GM12878 (cell line): ENCODE measurements around the gene LYRM2. TPM values are rescaled to one million over a fixed set of nuclear protein-coding genes. Genes with fewer than 3 reads are reported as not detected.
A peak's percentile ranks its signal among the peaks of the same experiment; 100 is the strongest.

Experiments
- ATAC-seq: fragments of 200-7000 bp; cut with Tn5 transposase; 3 replicates; pipeline ENCODE4 v1.9.1; 2020; ENCODE audit warnings: mild to moderate bottlenecking, moderate library complexity
- BruUV-seq: library from RNA; stranded (reverse); fragments of 400-500 nt; replicated peaks from 2 replicates; lab custom pipeline; 2021; lab: Mats Ljungman, UMichigan
- CTCF ChIA-PET: fragments of 300-600 bp; sonication (Branson Sonifier 250); formaldehyde crosslinking; extraction: SDS; loops from one replicate; lab custom pipeline; 2021; ENCODE audit warnings: inconsistent platforms; lab: Yijun Ruan, JAX
- POLR2A ChIA-PET: fragments of 350-600 bp; formaldehyde crosslinking; extraction: SDS; loops from one replicate; lab custom pipeline; 2021; ENCODE audit warnings: inconsistent platforms; lab: Charles Lee
- RAD21 ChIA-PET: fragments of 300-600 bp; sonication (Branson Sonifier 250); formaldehyde crosslinking; loops from one replicate; lab custom pipeline; 2023; ENCODE audit warnings: antibody characterized with exemption; ENCODE audit not compliant: unreplicated experiment; lab: Charles Lee
- SMC1A ChIA-PET: fragments of 300-600 bp; sonication (Branson Sonifier 250); formaldehyde crosslinking; loops from one replicate; lab custom pipeline; 2023; ENCODE audit not compliant: unreplicated experiment, uncharacterized antibody; lab: Charles Lee
- DNase-seq: peaks from one replicate; pipeline ENCODE4 v3.0.0-alpha.2; 2011; ENCODE audit warnings: low read depth, low spot score
- FAIRE-seq: peaks from 3 replicates; lab custom pipeline; 2011; peaks lifted over from hg19 to GRCh38; lab: Jason Lieb, UNC
- H2AFZ ChIP-seq: 2 replicates; pipeline ENCODE4 v1.6.0; 2011; ENCODE audit warnings: low read depth, low read length, control low read depth; ENCODE audit not compliant: control insufficient read depth
- H3K27ac ChIP-seq: 2 replicates; pipeline ENCODE4 v1.5.1; 2011; ENCODE audit warnings: control low read depth; ENCODE audit not compliant: control insufficient read depth, insufficient read depth
- H3K27me3 ChIP-seq, 2 experiments: replicated peaks in 1 of 2; 2 replicates each; pipeline versions ENCODE4 v1.6.0 to v1.6.1; 2011; ENCODE audit warnings: low read length in 1 of 2; ENCODE audit not compliant: control insufficient read depth in 2 of 2, insufficient read depth in 2 of 2
- H3K36me3 ChIP-seq, 2 experiments: 2 replicates each; pipeline ENCODE4 v1.5.1; 2011; ENCODE audit warnings: low read length in 1 of 2; ENCODE audit not compliant: control insufficient read depth in 2 of 2, insufficient read depth in 2 of 2
- H3K4me1 ChIP-seq: 2 replicates; pipeline ENCODE4 v1.6.1; 2011; ENCODE audit warnings: mild to moderate bottlenecking, low read length, moderate library complexity, mixed read lengths; ENCODE audit not compliant: control insufficient read depth, insufficient read depth
- H3K4me2 ChIP-seq: 2 replicates; pipeline ENCODE4 v1.6.0; 2011; ENCODE audit warnings: control low read depth; ENCODE audit not compliant: control insufficient read depth, insufficient read depth
- H3K4me3 ChIP-seq: fragments of 200-600 bp; sonication (generic); 2 replicates; pipeline ENCODE4 v1.5.1; 2016
- H3K79me2 ChIP-seq: 2 replicates; pipeline ENCODE4 v1.6.0; 2011; ENCODE audit warnings: low read length; ENCODE audit not compliant: control insufficient read depth, insufficient read depth
- H3K9ac ChIP-seq: 2 replicates; pipeline ENCODE4 v1.8.0; 2011; ENCODE audit warnings: low read length, control low read depth, mixed read lengths; ENCODE audit not compliant: control insufficient read depth, insufficient read depth
- H3K9me3 ChIP-seq: replicated peaks from 3 replicates; pipeline ENCODE4 v1.5.1; 2011; ENCODE audit warnings: mild to moderate bottlenecking, low read length; ENCODE audit not compliant: control insufficient read depth, insufficient read depth
- H4K20me1 ChIP-seq: 2 replicates; pipeline ENCODE4 v1.6.0; 2011; ENCODE audit not compliant: control insufficient read depth, insufficient read depth
- BHLHE40 ChIP-seq, 2 experiments: fragments of 450-650 bp in 1 of 2; IDR thresholded peaks; 2 replicates each; pipeline ENCODE4 v1.6.1; 2011 to 2017; ENCODE audit warnings: low read depth in 2 of 2, borderline replicate concordance in 1 of 2, improper control_type of control experiment in 1 of 2, low read length in 1 of 2, mild to moderate bottlenecking in 1 of 2
- NFIC ChIP-seq: IDR thresholded peaks from 2 replicates; pipeline ENCODE4 v1.6.1; 2012; ENCODE audit warnings: low read depth, mild to moderate bottlenecking, inconsistent platforms, low read length, moderate library complexity
- POLR2A ChIP-seq: IDR thresholded peaks from 2 replicates; pipeline ENCODE4 v1.6.1; 2011; ENCODE audit warnings: low read depth, mild to moderate bottlenecking, low read length
- SPI1 ChIP-seq: IDR thresholded peaks from 2 replicates; pipeline ENCODE4 v1.6.1; 2011; ENCODE audit warnings: low read depth, mild to moderate bottlenecking, low read length, moderate library complexity, borderline replicate concordance; ENCODE audit not compliant: insufficient read depth
- ZNF622 ChIP-seq: fragments of 450-650 bp; IDR thresholded peaks from 2 replicates; pipeline ENCODE4 v1.6.1; 2017; ENCODE audit warnings: mild to moderate bottlenecking, inconsistent platforms
- WGBS: methylation state at CpG from one replicate; pipeline ENCODE4 v1.1.6; 2016; ENCODE audit warnings: low lambda C conversion rate; ENCODE audit not compliant: insufficient replicate concordance, insufficient coverage; ENCODE audit errors: missing lambda C conversion rate; 5-methylcytosine and 5-hydroxymethylcytosine counted together
- in situ Hi-C: fragments of 300-500 bp; cut with MboI; formaldehyde crosslinking; loops from 9 replicates; pipeline ENCODE4 v1.14.3; 2018; ENCODE audit warnings: mixed read lengths
- intact Hi-C: fragments of 100-400 bp; cut with micrococcal nuclease; formaldehyde crosslinking; loops from one replicate; pipeline ENCODE4 v1.14.2; 2022; ENCODE audit not compliant: unreplicated experiment
- polyA plus RNA-seq, 11 experiments: library from polyadenylated mRNA; depleted of rRNA in 4 of 11; unstranded in 6 of 11; stranded (reverse) in 5 of 11; fragments of >200 nt; fragmentation: Nextera tagmentation in 4 of 11; fragmentation: Illumina TruSeq in 1 of 11; extraction: Ambion mirVana in 4 of 11; extraction: Trizol in 1 of 11; gene quantifications; 1 replicate in 1 of 11; 2 replicates in 10 of 11; pipeline versions ENCODE4 v1.2.1 to v1.2.3, GENCODE V29; 2011 to 2016; ENCODE audit warnings: inconsistent platforms in 2 of 11, missing spikeins in 2 of 11, low read depth in 1 of 11
- total RNA-seq, 4 experiments: library from RNA; depleted of rRNA in 3 of 4; stranded (reverse); fragments of >200 nt in 3 of 4; fragmentation: Illumina TruSeq in 1 of 4; extraction: Trizol in 1 of 4; gene quantifications; 2 replicates each; pipeline versions ENCODE4 v1.2.1 to v1.2.3, GENCODE V29; 2013 to 2021

Gene LYRM2
- total and polyA plus RNA-seq, 10 of the 15 experiments (the other 5 are each of a cell fraction or from before 2014, with no cell fraction given): 17.2 to 75.0 (median 30.9) TPM

DNA sequence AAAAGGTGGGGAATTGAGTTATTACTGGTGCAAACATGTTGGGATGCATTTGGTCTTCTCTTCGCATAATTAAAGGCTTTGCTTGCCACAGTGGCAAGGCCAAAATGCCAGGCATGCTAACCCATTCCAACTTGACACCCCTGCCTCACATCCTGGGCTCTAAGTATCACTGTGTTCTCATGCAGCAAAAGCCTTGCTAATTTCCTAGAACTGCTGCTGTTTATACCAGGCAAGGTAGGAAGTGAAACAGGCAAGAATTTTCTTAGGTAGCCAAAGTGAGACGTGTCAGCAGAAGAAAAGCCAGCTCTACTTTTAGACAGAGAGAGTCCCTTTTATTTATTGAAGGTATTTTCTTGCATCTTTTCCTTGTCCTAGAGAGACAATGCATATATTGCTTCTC is 41.2 kb downstream of the LYRM2 start:
- CTCF ChIA-PET: interaction anchor here (1.1 to 4.3 kb wide), 4 partner anchors 11 to 225 kb away, joined by 3 to 24 read pairs (median 4); no protein-coding TSS in a partner anchor
- peak overlapping the region; percentile 9; the same call in 1 of the 2 replicates for H3K4me2 ChIP-seq
- no peaks in the 10 kb centered on the region for H3K9me3 ChIP-seq
- no peak overlapping the region for H3K27ac ChIP-seq
- no peak overlapping the region for H2AFZ ChIP-seq
- TF ChIP-seq POLR2A: no peak
- peak; percentile 49; the same call in 1 of the 2 replicates for TF ChIP-seq SPI1
- TF ChIP-seq, all 136 proteins: peak for 1
- H3K79me2 ChIP-seq: no peaks in the 10 kb centered on the region
- SMC1A ChIA-PET: interaction anchor here (1.1 to 1.5 kb wide), 2 partner anchors 11 to 35 kb away, joined by 3 to 7 read pairs; no protein-coding TSS in a partner anchor
- no peak overlapping the region for H3K4me3 ChIP-seq
- no peaks in the 10 kb centered on the region; a peak in 1 of 4 replicates for H3K36me3 ChIP-seq
- H3K4me1 ChIP-seq: peaks cover 17% of the 10 kb centered on the region
- FAIRE-seq (peak; percentile 27), DNase-seq (no peak), ATAC-seq (no peak)
- RAD21 ChIA-PET: interaction anchor here (1.1 to 1.9 kb wide), 2 partner anchors 165 to 225 kb away, joined by 3 to 6 read pairs; no protein-coding TSS in a partner anchor
- intact Hi-C loops: loop anchor here (5.0 kb wide), 2 partner anchors 165 to 225 kb away; partner anchors contain the start of gene ANKRD6
- no peak overlapping the region for H3K9ac ChIP-seq
- H3K27me3 ChIP-seq: no peaks in the 10 kb centered on the region
- in situ Hi-C loops: no loop called here
- no peaks in the 10 kb centered on the region for H4K20me1 ChIP-seq
- WGBS: 19% methylated on average over 2 of the region's 2 CpGs
- POLR2A ChIA-PET: no interaction called here
- BruUV-seq: no TSS peak

DNA sequence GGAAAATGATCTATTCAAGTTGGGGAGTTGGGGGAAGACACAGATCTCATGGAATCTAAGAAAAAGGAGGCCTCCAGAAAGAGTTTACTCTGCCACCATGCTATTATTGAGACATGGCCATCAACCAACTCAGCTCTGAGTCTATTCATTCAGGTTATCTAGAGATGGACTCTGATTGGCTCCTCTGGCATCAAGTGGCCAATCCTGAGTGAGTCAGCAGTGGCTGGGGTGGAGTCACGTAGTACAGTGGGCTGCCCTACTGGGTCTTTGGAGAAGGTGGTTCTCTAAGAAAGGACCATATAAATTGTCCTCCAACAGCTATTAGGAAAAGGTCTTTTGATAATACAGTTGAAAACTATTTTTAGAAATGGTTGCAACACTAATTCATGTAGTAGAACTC is 42.1 kb downstream of the LYRM2 start:
- ATAC-seq (peak; percentile 66), DNase-seq (no peak), FAIRE-seq (peak; percentile 41)
- ChIA-PET POLR2A (no interaction called here), RAD21 (interaction anchor here (1.1 kb wide), 1 partner anchor 164 kb away, joined by 3 read pairs; no protein-coding TSS in a partner anchor), CTCF (interaction anchor here (1.1 to 4.3 kb wide), 3 partner anchors 12 to 224 kb away, joined by 3 to 24 read pairs (median 4); no protein-coding TSS in a partner anchor), SMC1A (interaction anchor here (1.1 to 1.5 kb wide), 2 partner anchors 12 to 35 kb away, joined by 3 to 7 read pairs; no protein-coding TSS in a partner anchor)
- no TSS peak for BruUV-seq
- WGBS: 94% methylated on average over 1 of the region's 1 CpG
- intact Hi-C loops (loop anchor here (5.0 kb wide), 2 partner anchors 164 to 224 kb away; partner anchors contain the start of gene ANKRD6), in situ Hi-C loops (no loop called here)
- Histone ChIP-seq H3K4me3 (no peak overlapping the region), H4K20me1 (no peaks in the 10 kb centered on the region), H3K9me3 (no peaks in the 10 kb centered on the region), H3K4me2 (no peak overlapping the region), H3K36me3 (no peaks in the 10 kb centered on the region; a peak in 1 of 4 replicates), H3K9ac (no peak overlapping the region), H3K27me3 (no peaks in the 10 kb centered on the region), H3K79me2 (no peaks in the 10 kb centered on the region), H3K27ac (peak overlapping the region; percentile 26; the same call in 1 of the 2 replicates), H3K4me1 (peaks cover 17% of the 10 kb centered on the region), H2AFZ (peak overlapping the region; percentile 10; the same call in 1 of the 2 replicates)
- TF ChIP-seq BHLHE40 (IDR thresholded peaks at IDR 0.05; ENCODE audit: borderline replicate concordance in 1 of 2, low read depth in 2 of 2, low read length in 1 of 2) (no peak), ZNF622 (no peak), NFIC (0 out of 2 replicates have a peak, but pooled peaks have one; percentile 7)
